ENCODE results near the gene ZNF683. TPM values are rescaled to one million over a fixed set of nuclear protein-coding genes. Genes with fewer than 3 reads are reported as not detected.

ZNF683 gene
- total and polyA plus RNA-seq, 2 donors (not counting 3 experiments of a cell fraction or from before 2014, with no cell fraction given) = not detected

- FAIRE-seq = no peak
- Histone ChIP-seq H3K9me3 (replicated peaks; ENCODE audit: control insufficient read depth, insufficient read depth, low read length) (no peaks in the 10 kb centered on the region), H3K4me2 (ENCODE audit: insufficient read depth, low read length) (no peak overlapping the region), H3K9ac (replicated peaks; ENCODE audit: extremely low read depth, insufficient read depth, low read length) (no peak overlapping the region), H2AFZ (ENCODE audit: low read depth, low read length) (no peak overlapping the region), H3K4me1 (ENCODE audit: control insufficient read depth, extremely low read depth, insufficient read depth, low read length) (peaks cover 4% of the 10 kb centered on the region), H3K36me3 (ENCODE audit: control insufficient read depth in 2 of 2, extremely low read depth in 1 of 2, insufficient read depth in 2 of 2, low read length in 2 of 2) (no peaks in the 10 kb centered on the region), H3K4me3 (replicated peaks in 1 of 3; ENCODE audit: insufficient read depth in 1 of 3, low read depth in 1 of 3, low read length in 3 of 3) (no peak overlapping the region), H3K79me2 (ENCODE audit: control insufficient read depth, insufficient read depth, low read length) (no peaks in the 10 kb centered on the region), H3K9me1 (replicated peaks; ENCODE audit: control insufficient read depth, extremely low read depth, insufficient read depth, low read length) (no peaks in the 10 kb centered on the region), H4K20me1 (replicated peaks; ENCODE audit: control insufficient read depth, extremely low read depth, insufficient read depth, low read length) (no peaks in the 10 kb centered on the region), H3K27me3 (ENCODE audit: control insufficient read depth in 2 of 2, insufficient read depth in 2 of 2, low read length in 2 of 2) (peaks cover 0 to 2% of the 10 kb centered on the region in 2 experiments), H3K27ac (ENCODE audit: insufficient read depth, low read depth, low read length) (no peak overlapping the region)
- DNase-seq (ENCODE audit: low read depth, low spot score) = no peak
- TF ChIP-seq GATA2 (IDR thresholded peaks at IDR 0.05; ENCODE audit: insufficient read depth, insufficient read length, low read depth, low read length) (no peak), MYC (IDR thresholded peaks at IDR 0.05; ENCODE audit: low read depth, low read length) (no peak), JUN (IDR thresholded peaks at IDR 0.05; ENCODE audit: borderline replicate concordance, insufficient read depth, insufficient read length, low read depth) (no peak), EZH2 (IDR thresholded peaks at IDR 0.05; ENCODE audit: borderline replicate concordance, low read depth, low read length, severe bottlenecking) (no peak), CTCF (IDR thresholded peaks at IDR 0.05; ENCODE audit: extremely low read depth in 1 of 2, insufficient read depth in 1 of 2, low read depth in 1 of 2, low read length in 2 of 2) (no peak), POLR2A (IDR thresholded peaks at IDR 0.05; ENCODE audit: low read depth, low read length) (no peak), POLR2AphosphoS5 (IDR thresholded peaks at IDR 0.05; ENCODE audit: insufficient read depth, low read depth, low read length) (no peak), FOS (IDR thresholded peaks at IDR 0.05; ENCODE audit: borderline replicate concordance, insufficient read depth, low read length) (no peak)
- TF ChIP-seq, protein P1, sequence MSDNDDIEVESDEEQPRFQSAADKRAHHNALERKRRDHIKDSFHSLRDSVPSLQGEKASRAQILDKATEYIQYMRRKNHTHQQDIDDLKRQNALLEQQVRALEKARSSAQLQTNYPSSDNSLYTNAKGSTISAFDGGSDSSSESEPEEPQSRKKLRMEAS (IDR thresholded peaks at IDR 0.05; ENCODE audit: insufficient read depth, insufficient read length) = no peak
- ChIA-PET POLR2A (no interaction called here), CTCF (interaction anchor here (1.3 kb wide), 1 partner anchor 45 kb away, joined by 7 read pairs; no protein-coding TSS in a partner anchor)
- dilution Hi-C loops (cut with MboI; ENCODE audit: extremely low pct_ligation_motif_present, low sequenced_read_pairs) (no loop called here), intact Hi-C loops (cut with micrococcal nuclease) (no loop called here)
- BruUV-seq (replicated peaks) = no TSS peak
Observed at GRCh38 chr1:26372039-26372438, 511 bp downstream of the ZNF683 start.

Measured in endothelial cell of umbilical vein (primary cell).